MCF 10A (cell line): Measurements from ENCODE around the gene MESP1. TPM values are rescaled to one million over a fixed set of nuclear protein-coding genes. Genes with fewer than 3 reads are reported as not detected.

Experiments
- BruUV-seq: library from RNA; stranded (reverse); fragments of 400-500 nt; replicated peaks from 2 replicates; lab custom pipeline; 2021; lab: Mats Ljungman, UMichigan
- CTCF ChIA-PET: fragments of 300-600 bp; sonication (Branson Sonifier 250); formaldehyde crosslinking; extraction: SDS; loops from one replicate; lab custom pipeline; 2021; ENCODE audit warnings: antibody characterized with exemption, inconsistent platforms; lab: Yijun Ruan, JAX
- POLR2A ChIA-PET: fragments of 300-600, 350-650 bp; sonication (Branson Sonifier 250); formaldehyde crosslinking; extraction: SDS; loops from one replicate; lab custom pipeline; 2020; ENCODE audit warnings: antibody characterized with exemption, inconsistent platforms; lab: Yijun Ruan, JAX
- DNase-seq: peaks from one replicate; pipeline ENCODE4 v3.0.0-alpha.2; 2018; ENCODE audit not compliant: unreplicated experiment
- H3K27ac Mint-ChIP-seq: one replicate; pipeline ENCODE4 v1.8.0; 2022; ENCODE audit warnings: mild to moderate bottlenecking, low read depth, mixed read lengths; ENCODE audit not compliant: unreplicated experiment
- H3K27me3 Mint-ChIP-seq: one replicate; pipeline ENCODE4 v1.8.0; 2022; ENCODE audit warnings: mixed read lengths; ENCODE audit not compliant: insufficient read depth, unreplicated experiment
- H3K36me3 Mint-ChIP-seq: one replicate; pipeline ENCODE4 v1.8.0; 2022; ENCODE audit warnings: mild to moderate bottlenecking, moderate library complexity, mixed read lengths; ENCODE audit not compliant: insufficient read depth, unreplicated experiment
- H3K4me1 Mint-ChIP-seq: one replicate; pipeline ENCODE4 v1.8.0; 2022; ENCODE audit warnings: mixed read lengths; ENCODE audit not compliant: insufficient read depth, unreplicated experiment
- H3K4me3 Mint-ChIP-seq: one replicate; pipeline ENCODE4 v1.8.0; 2022; ENCODE audit warnings: mild to moderate bottlenecking, moderate library complexity, mixed read lengths; ENCODE audit not compliant: unreplicated experiment
- H3K9me3 Mint-ChIP-seq: one replicate; pipeline ENCODE4 v1.8.0; 2022; ENCODE audit warnings: mixed read lengths; ENCODE audit not compliant: unreplicated experiment
- CTCF ChIP-seq: fragments of 200-600 bp; IDR thresholded peaks from one replicate; pipeline ENCODE4 v1.8.0; 2022; ENCODE audit warnings: antibody characterized with exemption, mild to moderate bottlenecking; ENCODE audit not compliant: unreplicated experiment
- intact Hi-C: fragments of 100-400 bp; cut with micrococcal nuclease; formaldehyde crosslinking; loops from 2 replicates; pipeline ENCODE4 v1.14.1; 2022
- total RNA-seq: library from RNA; stranded (reverse); gene quantifications from 2 replicates; pipeline ENCODE4 v1.2.3, GENCODE V29; 2022

The MESP1 gene
- total RNA-seq, 1 experiment from 2014 or later, result 0.58 TPM

GRCh38 chr15:89797678-89798201, 46.7 kb upstream of the MESP1 start:
- H3K27me3 Mint-ChIP-seq, result no peaks in the 10 kb centered on the region

GRCh38 chr15:89795996-89796395, 44.9 kb upstream of the MESP1 start:
- intact Hi-C loops, result no loop called here
- Mint-ChIP-seq H3K4me3 (no peak overlapping the region), H3K9me3 (no peaks in the 10 kb centered on the region), H3K27ac (peak overlapping the region; percentile 10), H3K36me3 (peaks cover 98% of the 10 kb centered on the region), H3K27me3 (no peaks in the 10 kb centered on the region), H3K4me1 (peaks cover 22% of the 10 kb centered on the region)
- CTCF ChIA-PET, result interaction anchor here (0.7 kb wide), 1 partner anchor 33 kb away, joined by 3 read pairs; no protein-coding TSS in a partner anchor
- POLR2A ChIA-PET, result interaction anchor here (0.7 to 1.5 kb wide), 3 partner anchors 12 to 18 kb away, joined by 3 read pairs; partner anchors contain the start of gene ANPEP
- no peak for DNase-seq
- BruUV-seq, result no TSS peak
- no peak for TF ChIP-seq CTCF

More at GRCh38 chr15:89797678-89798201, 46.7 kb upstream of the MESP1 start:
- Mint-ChIP-seq H3K4me1 (peaks cover 22% of the 10 kb centered on the region), H3K9me3 (no peaks in the 10 kb centered on the region), H3K27ac (no peak overlapping the region), H3K36me3 (peaks cover 100% of the 10 kb centered on the region), H3K4me3 (no peak overlapping the region)
- TF ChIP-seq CTCF, result no peak
- CTCF ChIA-PET, result interaction anchor here (0.7 to 1.2 kb wide), 4 partner anchors 25 to 91 kb away, joined by 4 to 5 read pairs (median 4); no protein-coding TSS in a partner anchor
- intact Hi-C loops, result no loop called here
- BruUV-seq, result no TSS peak
- POLR2A ChIA-PET, result interaction anchor here (0.5 to 1.1 kb wide), 3 partner anchors 9 to 35 kb away, joined by 3 to 5 read pairs (median 3); no protein-coding TSS in a partner anchor
- DNase-seq, result no peak

GRCh38 chr15:89794627-89795241, 43.7 kb upstream of the MESP1 start:
- ChIA-PET CTCF (interaction anchor here (1.0 to 1.3 kb wide), 2 partner anchors 34 to 80 kb away, joined by 3 to 6 read pairs; no protein-coding TSS in a partner anchor), POLR2A (interaction anchor here (1.4 kb wide), 1 partner anchor 20 kb away, joined by 3 read pairs; the partner anchor contains the start of gene ANPEP)
- TF ChIP-seq CTCF, result no peak
- Mint-ChIP-seq H3K4me1 (peaks cover 22% of the 10 kb centered on the region), H3K9me3 (no peaks in the 10 kb centered on the region), H3K4me3 (no peak overlapping the region), H3K36me3 (peaks cover 98% of the 10 kb centered on the region), H3K27me3 (no peaks in the 10 kb centered on the region), H3K27ac (peak overlapping the region; percentile 10)
- intact Hi-C loops, result no loop called here
- DNase-seq, result peak; percentile 72
- no TSS peak for BruUV-seq

GRCh38 chr15:89792106-89792805, 41.2 kb upstream of the MESP1 start:
- H3K27me3 Mint-ChIP-seq, result no peaks in the 10 kb centered on the region
- DNase-seq, result no peak
- no peaks in the 10 kb centered on the region for H3K9me3 Mint-ChIP-seq
- peaks cover 98% of the 10 kb centered on the region for H3K36me3 Mint-ChIP-seq
- no peak overlapping the region for H3K4me3 Mint-ChIP-seq
- peaks cover 20% of the 10 kb centered on the region for H3K4me1 Mint-ChIP-seq
- POLR2A ChIA-PET, result interaction anchor here (0.6 kb wide), 1 partner anchor 9 kb away, joined by 4 read pairs; no protein-coding TSS in a partner anchor
- CTCF ChIA-PET, result interaction anchor here (0.6 to 1.2 kb wide), 2 partner anchors 36 to 83 kb away, joined by 3 read pairs; no protein-coding TSS in a partner anchor
- intact Hi-C loops, result no loop called here
- no peak overlapping the region for H3K27ac Mint-ChIP-seq
- no TSS peak for BruUV-seq
- TF ChIP-seq CTCF, result no peak
